Fibroblast of villous mesenchyme (primary cell): ENCODE data around the gene HAND2. TPM values are rescaled to one million over a fixed set of nuclear protein-coding genes. Genes with fewer than 3 reads are reported as not detected.

ENCODE experiments used
- DNase-seq: peaks from one replicate; pipeline ENCODE4 v3.0.0-alpha.2; 2010; ENCODE audit warnings: low read depth
- H3K4me3 ChIP-seq: 2 replicates; pipeline ENCODE4 v1.5.1; 2011; ENCODE audit warnings: low read depth, mild to moderate bottlenecking, low read length
- total RNA-seq: library from RNA; depleted of rRNA; stranded (reverse); fragments of >200 nt; gene quantifications from 2 replicates; pipeline ENCODE4 v1.2.3, GENCODE V29; 2012
- TF ChIP-seq, protein P1 (sequence below): IDR thresholded peaks from 2 replicates; pipeline ENCODE4 v1.5.1; 2012; ENCODE audit warnings: low read depth, mild to moderate bottlenecking, low read length; ENCODE audit not compliant: insufficient read depth

HAND2 gene
- total RNA-seq: 45.4 and 71.7 TPM in 2 replicates

DNA sequence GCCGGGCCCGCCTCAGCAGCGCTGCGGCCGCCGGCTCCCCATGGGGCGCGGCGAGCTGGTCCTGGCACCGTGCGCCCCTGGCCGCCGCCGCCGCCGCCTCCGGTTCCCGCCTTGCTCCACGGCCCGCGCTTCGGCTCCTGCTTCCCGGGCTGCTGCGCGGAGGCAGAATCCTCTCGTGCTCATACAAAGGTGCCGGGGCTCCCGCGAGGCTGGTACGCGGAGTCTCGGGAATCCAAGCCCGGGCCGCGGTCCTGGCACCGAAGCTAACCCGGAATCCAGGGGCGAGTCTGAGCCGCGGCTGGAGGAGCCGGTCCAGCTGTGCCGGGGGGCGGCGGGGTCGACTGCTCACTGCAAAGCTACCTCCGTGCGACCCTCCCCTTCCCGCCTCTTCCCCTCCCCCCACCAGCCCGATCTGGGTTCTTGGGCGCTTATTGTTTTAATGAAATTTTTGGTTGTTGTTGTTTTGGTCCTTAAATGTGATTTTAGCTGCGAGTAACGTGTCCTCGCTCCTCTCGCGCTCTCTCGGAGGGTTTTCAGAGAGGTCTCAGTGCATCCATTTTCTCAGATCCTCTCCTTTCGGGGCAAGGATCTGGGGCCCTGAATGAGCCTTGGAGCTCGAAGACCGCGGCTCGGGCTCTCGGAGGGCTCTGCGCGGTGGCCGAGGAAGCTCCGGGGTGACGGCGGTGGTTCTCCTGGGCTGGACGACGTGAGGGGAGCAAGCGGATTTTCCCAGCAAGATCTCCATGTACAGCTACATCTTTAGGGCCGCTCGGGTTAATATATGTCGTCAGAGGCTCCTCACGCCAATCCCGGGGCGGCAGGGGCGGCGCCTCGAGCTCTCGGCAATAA is at the start of gene HAND2:
TSS of gene HAND2 (minus strand) at position 753 of the 849 bp plus-strand sequence. CDS start 940 bp downstream, outside the sequence.
- H3K4me3 ChIP-seq: peak within 1 kb of the TSS; percentile 97
- DNase-seq: peak; percentile 99
- TF ChIP-seq, protein P1, sequence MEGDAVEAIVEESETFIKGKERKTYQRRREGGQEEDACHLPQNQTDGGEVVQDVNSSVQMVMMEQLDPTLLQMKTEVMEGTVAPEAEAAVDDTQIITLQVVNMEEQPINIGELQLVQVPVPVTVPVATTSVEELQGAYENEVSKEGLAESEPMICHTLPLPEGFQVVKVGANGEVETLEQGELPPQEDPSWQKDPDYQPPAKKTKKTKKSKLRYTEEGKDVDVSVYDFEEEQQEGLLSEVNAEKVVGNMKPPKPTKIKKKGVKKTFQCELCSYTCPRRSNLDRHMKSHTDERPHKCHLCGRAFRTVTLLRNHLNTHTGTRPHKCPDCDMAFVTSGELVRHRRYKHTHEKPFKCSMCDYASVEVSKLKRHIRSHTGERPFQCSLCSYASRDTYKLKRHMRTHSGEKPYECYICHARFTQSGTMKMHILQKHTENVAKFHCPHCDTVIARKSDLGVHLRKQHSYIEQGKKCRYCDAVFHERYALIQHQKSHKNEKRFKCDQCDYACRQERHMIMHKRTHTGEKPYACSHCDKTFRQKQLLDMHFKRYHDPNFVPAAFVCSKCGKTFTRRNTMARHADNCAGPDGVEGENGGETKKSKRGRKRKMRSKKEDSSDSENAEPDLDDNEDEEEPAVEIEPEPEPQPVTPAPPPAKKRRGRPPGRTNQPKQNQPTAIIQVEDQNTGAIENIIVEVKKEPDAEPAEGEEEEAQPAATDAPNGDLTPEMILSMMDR: no peak

DNA sequence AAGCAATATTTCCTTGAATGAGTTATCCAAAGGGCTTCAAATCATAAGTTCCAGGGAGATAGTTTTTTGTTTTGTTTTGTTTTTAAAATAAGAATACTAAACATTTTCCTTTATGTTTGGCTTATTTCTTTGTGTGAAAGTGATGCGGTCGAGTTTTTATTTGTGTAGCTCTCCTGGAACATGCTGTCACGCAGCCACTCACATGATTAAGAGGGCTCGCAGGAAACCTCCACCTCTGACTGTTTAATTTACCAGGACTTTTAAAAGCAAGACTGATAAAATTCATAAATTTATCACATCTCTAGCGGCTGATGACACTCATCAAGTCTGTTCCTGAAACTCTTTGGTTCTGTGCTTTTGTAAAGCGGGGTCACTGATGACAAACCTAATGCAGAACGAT is 48.9 kb upstream of the HAND2 start:
- H3K4me3 ChIP-seq: no peak overlapping the region
- TF ChIP-seq, protein P1: no peak
- DNase-seq: no peak

DNA sequence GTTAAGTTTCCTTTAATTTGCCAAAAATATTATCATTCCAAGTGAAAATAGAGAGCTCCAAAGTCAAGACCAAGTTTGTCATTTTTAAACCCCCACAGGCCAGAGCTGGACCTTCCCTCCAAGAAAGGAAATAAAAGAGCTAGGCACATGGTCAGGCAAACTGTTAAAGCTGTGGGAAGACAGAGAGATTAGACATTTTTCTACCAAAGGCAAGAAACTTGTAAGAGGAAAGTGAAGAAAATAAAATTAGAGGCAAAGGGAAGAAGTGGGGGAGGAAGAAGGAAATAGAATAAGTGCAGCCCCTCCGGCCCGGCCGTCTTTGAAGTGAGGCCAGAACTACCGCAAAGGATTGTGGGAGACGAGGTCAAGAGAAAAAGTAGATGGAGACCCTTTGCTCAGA is 47.9 kb upstream of the HAND2 start:
- no peak for DNase-seq
- TF ChIP-seq, protein P1: no peak
- no peak overlapping the region for H3K4me3 ChIP-seq

DNA sequence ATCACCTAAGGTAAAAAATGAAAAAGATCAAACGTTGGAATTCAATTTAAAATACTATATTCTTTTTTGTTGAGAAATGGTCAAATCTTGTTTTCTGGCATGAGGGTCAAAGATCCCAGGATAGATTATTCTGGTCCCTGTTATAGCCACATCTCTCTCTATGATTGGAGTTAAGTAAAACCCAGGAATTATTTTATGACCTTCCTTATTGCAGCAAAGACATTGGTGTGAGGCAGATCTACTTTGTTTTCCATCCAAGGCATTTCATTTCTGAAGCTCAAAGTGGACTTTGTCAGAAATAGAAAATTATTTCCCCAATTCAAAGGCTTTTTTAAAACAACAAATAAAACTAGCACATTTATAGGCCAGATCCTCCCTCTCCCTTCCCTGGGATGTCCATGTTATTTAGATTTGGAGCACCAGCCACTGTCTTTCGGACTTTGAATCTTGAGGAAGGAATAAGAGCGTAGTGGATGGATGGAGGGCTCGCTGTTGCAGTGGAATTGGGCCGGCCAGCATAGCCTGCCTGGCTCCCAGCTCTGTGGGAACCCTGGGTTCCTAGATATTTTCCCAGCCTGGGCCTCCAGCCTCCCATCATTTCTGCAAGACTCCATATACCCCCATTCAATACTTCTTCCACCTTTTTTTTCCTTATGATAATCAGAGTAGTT is 45.6 kb upstream of the HAND2 start:
- no peak overlapping the region for H3K4me3 ChIP-seq
- TF ChIP-seq, protein P1: no peak
- no peak for DNase-seq

DNA sequence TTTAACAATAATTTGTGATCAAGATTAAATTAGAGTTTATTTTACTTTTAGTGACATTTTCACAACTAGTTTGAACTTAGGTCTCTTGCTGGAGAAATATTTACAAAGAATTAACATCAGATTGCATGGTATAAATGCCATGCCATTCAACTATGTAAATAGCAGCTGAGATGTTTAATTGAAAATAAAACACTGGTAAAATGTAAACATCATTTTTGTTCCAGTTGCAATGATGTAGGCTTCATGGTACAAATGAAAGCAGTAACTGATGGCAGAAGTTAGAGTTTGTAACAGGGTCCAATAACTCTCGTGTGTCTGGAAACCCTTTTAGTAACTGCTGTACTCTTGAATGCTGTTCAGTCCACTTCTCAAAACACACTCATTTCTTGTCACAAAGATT is 43.7 kb upstream of the HAND2 start:
- TF ChIP-seq, protein P1: no peak
- H3K4me3 ChIP-seq: no peak overlapping the region
- DNase-seq: peak; percentile 15

DNA sequence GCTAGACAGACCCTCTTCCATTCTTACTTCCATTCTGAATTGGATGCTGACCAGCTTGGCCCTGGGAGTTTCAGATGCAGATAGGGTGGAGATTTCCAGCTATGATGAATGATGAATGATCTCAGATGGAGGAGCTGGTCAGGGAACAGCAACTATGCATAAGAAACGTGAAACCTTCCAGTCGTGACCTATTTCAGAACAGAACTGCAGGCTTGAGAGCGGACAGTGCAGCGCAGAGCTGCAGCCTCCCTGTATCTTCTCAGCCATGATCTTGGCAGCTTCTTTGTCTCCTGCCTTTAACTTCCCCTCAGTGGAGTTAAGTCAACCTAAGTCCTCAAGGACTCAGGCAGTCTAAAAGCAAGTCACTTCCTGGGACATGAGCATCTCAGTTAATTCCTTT is 43.3 kb upstream of the HAND2 start:
- no peak overlapping the region for H3K4me3 ChIP-seq
- TF ChIP-seq, protein P1: no peak
- peak; percentile 67 for DNase-seq
